ENCODE results near the gene PPP2R3A. TPM values are rescaled to one million over a fixed set of nuclear protein-coding genes. Genes with fewer than 3 reads are reported as not detected.
A peak's percentile ranks its signal among the peaks of the same experiment; 100 is the strongest.
"Not testable (repeated sequence)": the region's sequence is repeated elsewhere in the genome, so short reads cannot be mapped to it uniquely, and the experiment has no call there.

The PPP2R3A gene
- total RNA-seq, 1 experiment from 2014 or later = 30.4 TPM

DNA sequence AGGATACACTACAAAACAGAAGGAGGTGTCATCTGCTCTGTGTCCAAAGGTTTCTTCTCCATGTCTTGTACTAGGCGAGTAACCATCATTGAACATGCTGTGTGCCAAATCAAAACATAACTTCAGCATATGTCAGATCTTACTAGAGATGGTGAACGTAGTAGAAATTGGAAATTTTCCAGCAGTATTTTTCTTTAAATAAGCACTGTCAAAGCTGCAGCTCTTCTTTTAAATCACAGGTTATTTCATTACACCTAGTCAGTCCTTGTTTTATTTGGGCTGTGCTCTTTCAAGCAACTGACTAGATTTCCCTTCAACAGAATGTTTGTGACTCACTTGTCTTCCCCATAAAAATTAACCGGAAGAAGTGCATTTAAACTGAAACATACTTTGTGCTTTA, 184.1 kb downstream of the PPP2R3A start:
- DNase-seq (ENCODE audit: low read depth) = peak; percentile 59

DNA sequence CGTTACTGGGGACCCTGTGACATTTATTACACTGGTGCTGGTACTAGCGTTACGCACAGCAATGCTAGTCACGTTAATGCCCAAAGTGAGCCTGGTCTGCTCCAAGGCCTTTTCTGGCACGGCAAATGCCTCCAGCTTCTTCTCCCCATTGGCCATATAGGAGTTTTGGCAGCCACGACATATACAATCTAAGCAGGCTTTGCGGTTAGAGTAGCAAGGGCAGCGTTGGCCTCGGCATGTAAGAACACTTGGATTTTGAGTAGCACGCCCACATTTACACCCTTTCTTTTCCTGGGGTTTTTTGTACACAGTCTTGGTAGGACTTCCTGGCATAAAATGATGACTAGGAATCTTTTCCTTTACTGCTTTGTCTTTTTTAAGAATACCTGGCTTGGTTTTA, 185.7 kb downstream of the PPP2R3A start:
- no peak for DNase-seq (ENCODE audit: low read depth)

DNA sequence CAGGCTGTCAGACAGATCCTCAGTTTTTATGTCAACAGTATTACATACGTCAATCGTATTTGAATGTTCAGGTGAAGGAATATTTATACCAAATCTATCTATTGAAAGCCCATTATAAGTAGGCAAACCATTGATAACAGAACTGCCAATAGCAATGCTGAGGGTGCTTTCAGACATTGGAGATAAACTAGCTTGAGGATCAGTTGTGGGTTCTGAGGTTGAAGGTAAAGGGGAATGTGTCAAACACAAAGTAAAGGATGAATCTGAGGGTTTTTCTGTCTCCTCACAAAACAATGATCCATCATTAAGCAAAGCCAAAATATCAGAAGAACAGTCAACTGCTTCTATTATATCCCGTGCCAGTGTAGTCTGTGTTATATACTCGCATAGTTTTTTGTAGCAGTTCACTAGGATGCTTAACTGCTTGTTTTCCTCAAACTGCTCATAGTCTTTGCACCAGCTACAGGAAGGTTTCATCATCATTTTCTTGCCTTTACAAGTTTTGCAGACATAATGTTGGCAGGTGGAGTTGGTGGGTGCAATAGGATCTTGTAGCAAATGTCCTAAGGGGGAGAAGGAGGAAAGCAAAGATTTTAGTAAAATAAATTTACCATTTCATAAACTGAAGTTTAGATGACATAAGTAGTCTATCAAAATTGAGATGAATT, 186.8 kb downstream of the PPP2R3A start:
- no peak for DNase-seq (ENCODE audit: low read depth)

DNA sequence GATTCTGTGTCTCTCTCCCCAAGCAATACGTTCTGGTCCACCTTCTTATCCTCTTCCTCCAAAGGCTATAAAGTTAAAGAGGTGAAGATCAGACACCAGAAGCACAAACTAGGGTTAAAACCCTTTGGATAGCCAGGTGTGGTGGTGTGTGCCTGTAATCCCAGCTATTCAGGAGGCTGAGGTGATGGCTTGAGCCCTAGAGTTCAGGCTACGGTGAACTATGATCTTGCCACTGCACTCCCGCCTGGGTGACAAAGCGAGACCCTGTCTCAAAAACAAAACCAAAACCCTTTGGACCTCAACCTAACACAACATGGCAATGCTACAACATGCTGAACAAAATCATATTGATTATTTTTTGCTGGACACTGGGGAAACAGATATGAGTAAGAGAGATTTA, 187.4 kb downstream of the PPP2R3A start:
- DNase-seq (ENCODE audit: low read depth) = no peak

DNA sequence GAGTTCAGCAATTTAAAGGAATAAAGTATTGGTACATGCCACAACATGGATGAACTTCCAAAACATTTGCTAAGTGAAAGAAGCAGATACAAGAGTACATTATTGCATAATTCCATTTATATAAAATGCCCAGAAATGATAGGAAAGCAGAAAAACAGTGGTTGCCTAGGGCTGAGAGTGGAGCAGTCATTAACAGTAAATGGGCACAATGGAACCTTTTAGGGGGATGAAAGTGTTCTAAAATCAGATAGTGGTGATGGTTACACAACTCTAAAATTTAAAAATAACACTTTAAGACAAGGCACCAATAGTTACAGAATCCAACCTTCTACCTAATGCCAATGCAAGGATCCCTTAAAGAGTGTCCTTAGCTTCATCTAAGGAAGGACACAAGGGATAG, 196.0 kb downstream of the PPP2R3A start:
- DNase-seq (ENCODE audit: low read depth) = no peak

DNA sequence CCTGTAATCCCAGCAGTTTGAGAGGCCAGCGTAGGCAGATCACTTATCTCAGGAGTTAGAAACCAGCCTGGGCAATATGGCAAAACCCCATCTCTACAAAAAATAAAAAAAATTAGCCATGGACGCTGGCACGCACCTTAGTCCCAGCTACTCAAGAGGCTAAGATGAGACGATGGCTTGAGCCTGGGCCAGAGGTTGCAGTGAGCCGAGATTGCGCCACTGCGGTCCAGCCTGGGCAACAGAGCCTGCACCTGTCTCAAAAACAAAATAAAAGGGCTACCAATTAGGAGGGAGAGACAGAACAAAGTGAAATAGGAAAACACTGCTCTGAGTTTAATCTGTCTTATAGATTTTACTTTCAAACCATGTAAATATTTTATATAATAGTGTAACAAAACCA, 196.8 kb downstream of the PPP2R3A start:
- DNase-seq (ENCODE audit: low read depth) = no peak

DNA sequence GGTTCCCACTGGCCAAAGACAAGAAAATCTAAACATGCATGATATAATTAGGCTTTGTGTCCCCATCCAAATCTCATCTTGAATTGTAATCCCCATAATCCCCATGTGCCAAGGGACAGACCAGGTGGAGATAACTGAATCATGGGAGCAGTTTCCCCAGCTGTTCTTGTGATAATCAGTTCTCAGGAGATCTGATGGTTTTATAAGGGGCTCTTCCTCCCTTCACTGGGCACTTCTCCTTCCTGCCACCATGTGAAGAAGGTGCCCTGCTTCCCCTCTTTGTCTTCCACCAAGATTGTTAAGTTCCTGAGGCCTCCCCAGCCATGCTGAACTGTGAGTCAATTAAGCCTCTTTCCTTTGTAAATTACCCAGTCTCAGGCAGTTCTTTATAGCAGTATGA, 198.1 kb downstream of the PPP2R3A start:
- not testable (repeated sequence) for DNase-seq (ENCODE audit: low read depth)

DNA sequence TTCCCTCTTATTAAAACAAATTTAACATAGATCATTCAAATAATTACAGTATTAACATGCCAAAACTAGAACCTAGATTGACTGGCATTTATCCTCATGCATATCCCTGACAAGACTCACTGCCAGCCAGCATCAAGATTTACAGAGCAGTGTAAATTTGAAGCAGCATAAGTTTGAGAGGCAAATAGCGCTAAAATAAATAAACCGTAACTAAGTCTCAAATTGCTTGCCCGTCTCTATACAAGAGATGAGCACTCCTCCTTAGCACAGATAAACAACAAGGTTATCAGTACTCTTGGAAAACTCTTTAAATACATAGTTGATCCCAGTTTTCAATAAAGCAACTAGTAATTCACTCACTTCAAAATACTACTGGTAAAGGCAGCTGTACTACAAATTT, 201.0 kb downstream of the PPP2R3A start:
- DNase-seq (ENCODE audit: low read depth) = no peak

DNA sequence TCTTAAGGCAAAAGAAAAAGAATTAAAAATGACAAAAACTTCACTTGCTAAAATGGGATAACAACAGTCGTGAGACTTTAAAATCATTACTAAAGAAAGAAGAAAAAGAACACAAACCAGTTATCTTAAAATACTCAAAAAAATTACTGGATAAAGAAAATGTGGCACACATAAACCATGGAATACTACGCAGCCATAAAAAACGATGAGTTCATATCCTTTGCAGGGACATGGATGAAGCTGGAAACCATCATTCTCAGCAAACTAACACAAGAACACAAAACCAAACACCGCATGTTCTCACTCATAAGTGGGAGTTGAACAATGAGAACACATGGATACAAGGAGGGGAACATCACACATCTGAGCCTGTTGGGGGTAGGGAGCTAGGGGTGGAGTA, 202.7 kb downstream of the PPP2R3A start:
- not testable (repeated sequence) for DNase-seq (ENCODE audit: low read depth)

DNA sequence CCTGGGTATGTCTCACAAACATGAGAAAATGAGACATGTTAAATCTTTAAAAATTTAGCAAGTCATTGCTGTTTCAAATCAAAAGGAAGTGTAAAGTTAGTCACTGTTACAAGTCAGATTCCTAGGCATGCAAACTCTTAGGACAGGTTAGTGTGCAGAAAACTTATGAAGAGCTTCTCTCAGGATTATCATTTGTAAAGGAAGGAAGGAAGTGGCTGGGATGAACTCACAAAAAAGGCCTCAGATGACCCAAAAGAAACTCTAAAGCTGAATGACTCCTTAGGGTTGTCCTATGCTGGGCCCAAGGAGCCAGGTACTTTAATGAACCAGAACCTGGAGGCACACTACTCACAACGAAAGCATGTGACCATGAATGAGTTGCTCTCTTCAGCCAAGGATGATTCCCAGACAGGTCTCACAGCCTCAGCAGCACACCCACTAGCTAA, 205.6 kb downstream of the PPP2R3A start:
- peak; percentile 88 for DNase-seq (ENCODE audit: low read depth)

DNA sequence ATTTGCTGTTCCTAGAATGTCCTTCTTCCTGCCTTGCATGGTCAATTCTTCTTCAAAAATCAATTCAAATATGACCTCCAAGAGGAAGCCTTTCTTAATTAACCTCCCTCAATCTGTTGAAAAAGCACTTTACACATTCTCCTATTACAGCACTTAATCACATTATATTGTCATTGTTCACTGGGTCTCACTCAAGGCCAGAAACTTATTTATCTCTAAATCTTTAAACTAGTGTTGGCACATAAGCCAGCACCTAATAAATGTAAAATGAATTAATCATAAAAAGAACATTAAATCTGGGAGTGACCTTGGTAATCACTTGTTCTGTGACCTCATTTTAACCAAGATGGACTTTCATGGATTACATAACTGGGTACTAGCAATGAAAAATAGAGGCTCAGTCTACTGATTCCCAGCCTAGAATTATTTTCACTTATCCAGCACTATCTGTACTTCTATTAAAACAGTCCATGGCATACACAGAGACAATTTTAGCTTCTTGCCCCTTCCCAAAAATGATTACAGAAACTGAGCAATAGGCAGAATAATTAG, 208.5 kb downstream of the PPP2R3A start:
- no peak for DNase-seq (ENCODE audit: low read depth)

DNA sequence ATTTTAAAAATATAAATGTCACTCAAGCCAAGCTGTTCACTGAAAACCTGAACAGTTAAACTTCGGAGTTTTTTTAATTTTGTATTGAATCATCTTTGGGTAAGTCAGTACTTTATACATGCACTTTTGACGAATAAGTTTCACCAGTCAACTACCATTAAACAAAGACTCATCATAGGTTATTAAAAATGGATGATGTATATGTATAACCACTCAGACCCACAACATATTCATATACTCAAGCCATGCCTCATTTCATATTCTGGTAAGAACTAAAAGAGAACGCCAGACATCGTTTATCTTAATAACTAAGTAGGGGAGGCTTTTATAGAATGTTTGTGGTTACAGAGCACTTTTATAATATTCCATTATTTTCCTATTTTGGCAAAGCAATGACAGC, 212.3 kb downstream of the PPP2R3A start:
- DNase-seq (ENCODE audit: low read depth) = no peak

DNA sequence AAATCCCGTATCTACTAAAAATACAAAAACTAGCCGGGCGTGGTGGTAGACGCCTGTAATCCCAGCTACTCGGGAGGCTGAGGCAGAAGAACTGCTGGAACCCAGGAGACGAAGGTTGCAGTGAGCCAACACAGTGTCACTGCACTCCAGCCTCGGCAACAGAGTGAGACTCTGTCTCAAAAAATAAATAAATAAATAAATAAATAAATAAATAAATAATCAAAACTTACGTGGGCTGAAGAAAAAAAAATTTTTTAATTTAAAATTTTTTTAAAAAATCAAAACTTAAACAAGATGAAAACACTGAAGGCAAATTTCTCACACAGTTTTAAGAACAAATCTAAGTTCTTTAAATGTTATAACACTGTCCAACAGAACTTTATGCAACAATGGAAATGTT, 216.2 kb downstream of the PPP2R3A start:
- no peak for DNase-seq (ENCODE audit: low read depth)

DNA sequence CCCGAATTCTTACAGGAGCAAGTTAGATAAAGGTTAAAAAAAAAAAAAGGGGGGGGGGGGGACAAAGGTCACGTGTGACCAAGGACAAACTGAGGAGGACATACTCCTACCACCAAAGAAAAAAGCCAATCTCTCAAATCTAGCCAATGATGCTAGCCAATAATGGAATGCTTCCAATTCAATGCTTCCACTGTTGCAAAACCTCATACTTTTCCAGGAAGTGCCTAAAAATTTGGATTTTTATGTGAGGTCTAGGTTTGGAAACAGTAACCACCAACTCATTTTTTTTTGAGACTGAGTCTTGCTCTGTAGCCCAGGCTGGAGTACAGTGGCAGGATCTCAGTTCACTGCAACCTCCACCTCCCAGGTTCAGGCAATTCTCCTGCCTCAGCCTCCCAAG, 219.2 kb downstream of the PPP2R3A start:
- DNase-seq (ENCODE audit: low read depth) = no peak

DNA sequence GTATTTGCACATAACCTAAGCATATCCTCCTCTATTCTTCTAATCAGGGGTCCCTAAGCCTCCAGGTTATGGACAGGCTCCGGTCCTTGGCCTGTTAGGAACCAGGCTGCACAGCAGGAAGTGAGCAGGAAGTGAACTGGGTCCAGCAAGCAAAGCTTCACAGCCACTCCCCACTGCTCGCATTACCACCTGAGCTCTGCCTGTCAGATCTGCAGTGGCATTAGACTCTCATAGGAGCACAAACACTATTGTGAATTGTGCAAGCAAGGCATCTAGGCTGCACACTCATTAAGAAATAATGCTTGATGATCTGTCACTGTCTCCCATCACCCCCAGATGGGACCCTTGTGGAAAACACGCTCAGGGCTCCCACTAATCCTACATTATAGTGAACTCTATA, 220.8 kb downstream of the PPP2R3A start:
- peak; percentile 26 for DNase-seq (ENCODE audit: low read depth)

DNA sequence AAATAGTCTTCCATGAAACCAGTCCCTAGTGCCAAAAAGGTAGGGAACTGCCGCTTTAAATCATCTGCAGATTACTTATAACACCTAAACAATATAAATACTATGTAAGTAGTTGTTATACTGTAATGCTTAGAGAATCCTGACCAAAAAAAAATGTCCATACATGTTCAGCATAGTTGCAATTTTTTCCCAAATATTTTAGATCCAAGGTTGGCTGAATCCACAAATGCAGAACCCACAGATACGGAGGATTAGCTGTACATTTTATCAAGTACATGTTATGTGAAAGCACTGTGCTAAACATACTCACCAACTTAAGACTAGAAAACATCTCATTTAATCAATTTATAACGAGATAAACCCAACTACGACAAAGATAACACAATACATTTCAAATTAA, 221.3 kb downstream of the PPP2R3A start:
- no peak for DNase-seq (ENCODE audit: low read depth)

DNA sequence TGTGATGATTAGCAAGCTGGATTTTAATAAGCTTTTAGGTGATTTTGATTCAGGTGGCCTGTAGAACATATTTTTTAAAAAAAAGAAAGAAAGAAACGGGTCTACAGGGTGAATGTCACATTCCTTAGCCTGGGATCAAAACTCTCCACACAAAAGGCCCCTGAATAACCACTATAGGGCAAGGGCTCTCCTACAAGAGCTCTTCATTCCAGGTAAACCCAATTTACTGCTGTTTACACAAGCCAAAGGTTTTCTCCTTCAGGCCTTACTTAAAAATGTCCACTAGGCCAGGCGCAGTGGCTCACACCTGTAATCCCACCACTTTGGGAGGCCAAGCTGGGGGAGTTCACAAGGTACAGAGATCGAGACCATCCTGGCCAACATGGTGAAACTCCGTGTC, 222.3 kb downstream of the PPP2R3A start:
- DNase-seq (ENCODE audit: low read depth) = no peak

DNA sequence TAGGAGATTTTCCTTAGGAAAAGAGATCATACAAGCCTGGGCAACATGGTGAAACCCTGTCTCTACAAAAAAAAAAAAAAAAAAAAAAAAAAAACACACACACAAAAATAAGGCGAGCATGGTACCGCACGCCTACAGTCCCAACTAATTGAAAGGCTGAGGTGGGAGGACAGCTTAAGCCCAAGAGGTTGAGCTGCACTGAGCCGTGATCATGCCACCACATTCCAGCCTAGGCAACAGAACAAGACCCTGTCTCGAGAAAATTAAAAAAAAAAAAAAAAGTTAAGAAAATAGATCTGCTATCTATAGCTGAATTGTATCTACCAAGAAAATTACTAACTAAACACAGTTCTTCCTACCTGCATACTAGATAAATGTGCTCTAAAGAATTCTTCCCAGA, 223.5 kb downstream of the PPP2R3A start:
- DNase-seq (ENCODE audit: low read depth) = no peak

DNA sequence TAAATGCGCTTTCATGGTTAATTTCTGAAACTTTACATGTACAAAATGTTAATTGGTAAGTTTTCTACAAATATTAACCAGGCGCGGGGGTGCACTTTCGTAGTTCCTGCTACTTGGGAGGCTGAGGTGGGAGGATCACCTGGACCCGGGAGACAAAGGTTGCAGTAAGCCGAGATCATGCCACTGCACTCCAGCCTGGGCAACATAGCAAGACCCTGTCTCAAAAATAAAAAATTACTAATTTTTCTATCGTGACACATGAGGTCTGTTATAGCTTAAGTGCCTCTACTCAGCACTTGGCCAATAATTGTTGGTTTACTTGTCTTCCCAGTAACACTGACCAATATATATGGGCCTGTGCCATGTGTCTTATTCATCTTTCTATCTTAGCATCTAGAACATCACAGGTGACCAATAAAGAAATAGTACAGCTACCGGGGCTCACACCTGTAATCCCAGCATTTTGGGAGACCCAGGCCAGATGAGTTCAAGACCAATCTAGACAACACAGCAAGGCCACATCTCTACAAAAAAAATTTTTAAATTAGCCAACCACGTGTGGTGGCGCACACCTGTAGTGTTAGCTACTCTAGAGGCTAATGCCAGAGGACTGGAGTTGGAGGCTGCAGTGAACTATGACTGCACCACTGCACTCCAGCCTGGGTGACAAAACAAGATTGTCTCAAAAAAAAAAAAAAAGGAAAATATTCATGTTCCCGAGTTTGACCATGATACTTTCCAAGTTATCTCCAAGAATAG, 224.5 kb downstream of the PPP2R3A start:
- DNase-seq (ENCODE audit: low read depth) = no peak

DNA sequence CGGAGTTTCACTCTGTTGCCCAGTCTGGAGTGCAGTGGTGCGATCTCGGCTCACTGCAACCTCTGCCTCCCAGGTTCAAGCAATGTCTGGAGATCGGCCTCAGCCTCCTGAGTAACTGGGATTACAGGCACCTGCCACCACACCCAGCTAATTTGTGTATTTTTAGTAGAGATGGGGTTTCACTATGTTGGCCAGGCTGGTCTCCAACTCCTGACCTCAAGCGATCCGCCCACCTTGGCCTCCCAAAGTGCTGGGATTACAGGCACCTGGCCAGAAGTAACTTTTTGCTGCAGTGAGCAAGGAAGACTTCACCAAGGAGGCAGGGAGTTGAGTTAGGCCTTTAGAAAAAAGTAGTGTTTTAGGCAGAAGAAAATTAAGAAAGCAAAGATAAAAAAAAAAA, 226.7 kb downstream of the PPP2R3A start:
- DNase-seq (ENCODE audit: low read depth) = not testable (repeated sequence)

DNA sequence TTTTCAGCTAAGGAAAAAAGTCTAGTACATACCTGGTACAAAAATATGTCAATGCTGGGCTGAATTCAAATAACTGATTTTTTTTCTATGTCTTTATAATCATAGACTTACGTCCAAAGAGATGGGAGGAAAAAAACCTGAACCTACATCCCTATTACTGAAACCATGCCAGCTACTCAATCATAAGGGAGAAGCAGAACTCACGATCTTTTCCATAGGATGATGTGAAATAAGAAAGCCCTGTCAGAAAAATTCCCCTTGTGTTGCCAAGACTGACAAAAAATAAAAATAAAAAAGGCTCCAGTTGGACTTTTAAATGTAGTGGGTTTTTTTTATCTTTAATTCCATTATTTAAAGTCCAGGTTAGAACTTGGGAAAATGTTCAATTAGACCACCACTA, 227.3 kb downstream of the PPP2R3A start:
- no peak for DNase-seq (ENCODE audit: low read depth)

DNA sequence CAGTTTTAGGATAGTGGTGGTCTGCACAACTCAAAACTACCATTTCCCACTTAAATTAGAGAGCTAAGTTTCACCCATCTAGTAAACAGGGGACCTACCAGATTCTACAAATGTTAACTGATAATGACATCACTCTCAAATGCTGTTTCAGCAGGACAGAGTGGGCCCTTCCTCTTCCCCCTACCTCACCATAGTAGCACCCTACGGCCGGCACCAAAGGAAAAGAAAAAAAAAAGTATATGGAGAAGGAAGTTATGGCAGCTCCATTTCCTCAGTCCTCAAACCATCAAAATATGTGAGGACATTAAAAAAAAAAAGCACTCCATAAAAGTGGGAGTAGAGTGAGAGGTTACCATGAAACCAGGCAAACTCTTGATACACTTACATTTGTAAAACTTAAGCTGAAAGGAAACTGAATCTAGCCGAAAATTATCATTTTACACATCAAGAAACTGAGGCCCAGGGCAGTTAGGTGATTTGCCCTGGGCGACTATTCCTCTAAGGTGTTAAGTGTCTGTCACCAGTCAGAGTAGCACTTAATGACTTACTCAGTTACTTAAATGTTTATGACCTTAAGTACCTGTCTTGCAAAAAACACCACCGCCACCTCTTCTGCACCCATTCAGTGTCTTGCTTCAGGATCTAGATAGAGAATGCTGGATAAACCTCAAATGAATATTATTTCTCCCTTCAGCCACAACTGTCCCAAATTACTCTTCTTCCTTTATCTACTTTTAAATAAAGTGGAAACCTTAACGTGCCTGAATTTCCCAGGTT, 227.9 kb downstream of the PPP2R3A start:
- DNase-seq (ENCODE audit: low read depth) = peak; percentile 51

Measured in HT1080 (cell line).